ENCODE results near the gene H6PD.

The H6PD gene

GRCh38 chr1:9319789-9320519 is 85.4 kb downstream of the H6PD start:
- DNase-seq: no peak

Data from central memory CD4-positive, alpha-beta T cell (primary cell).